ENCODE measurements around the gene MBP.

The MBP gene

GRCh38 chr18:77151772-77152520 lies 19.4 kb upstream of the MBP start:
- no peak for DNase-seq (ENCODE audit: extremely low read depth in 1 of 2, low read depth in 1 of 2)

- no peak for DNase-seq (ENCODE audit: extremely low read depth in 1 of 2, low read depth in 1 of 2)
Observed at GRCh38 chr18:77151033-77151771, 18.6 kb upstream of the MBP start.

- no peak for DNase-seq (ENCODE audit: extremely low read depth in 1 of 2, low read depth in 1 of 2)
Observed at GRCh38 chr18:77150588-77150987, 18.0 kb upstream of the MBP start.

GRCh38 chr18:77148289-77148688 lies 15.7 kb upstream of the MBP start:
- DNase-seq (ENCODE audit: extremely low read depth in 1 of 2, low read depth in 1 of 2) = no peak

- no peak for DNase-seq (ENCODE audit: extremely low read depth in 1 of 2, low read depth in 1 of 2)
Observed at GRCh38 chr18:77147418-77147852, 14.9 kb upstream of the MBP start.

GRCh38 chr18:77146249-77147080 lies 13.9 kb upstream of the MBP start:
- DNase-seq (ENCODE audit: extremely low read depth in 1 of 2, low read depth in 1 of 2) = no peak

- DNase-seq (ENCODE audit: extremely low read depth in 1 of 2, low read depth in 1 of 2) = no peak
Observed at GRCh38 chr18:77145364-77145901, 12.8 kb upstream of the MBP start.

- DNase-seq (ENCODE audit: extremely low read depth in 1 of 2, low read depth in 1 of 2) = no peak
Observed at GRCh38 chr18:77144451-77145118, 12.0 kb upstream of the MBP start.

GRCh38 chr18:77144046-77144445 lies 11.5 kb upstream of the MBP start:
- no peak for DNase-seq (ENCODE audit: extremely low read depth in 1 of 2, low read depth in 1 of 2)

GRCh38 chr18:77143196-77143595 lies 10.6 kb upstream of the MBP start:
- DNase-seq (ENCODE audit: extremely low read depth in 1 of 2, low read depth in 1 of 2) = no peak

GRCh38 chr18:77141401-77142118 lies 9.0 kb upstream of the MBP start:
- DNase-seq (ENCODE audit: extremely low read depth in 1 of 2, low read depth in 1 of 2) = no peak

GRCh38 chr18:77140439-77141109 lies 8.0 kb upstream of the MBP start:
- DNase-seq (ENCODE audit: extremely low read depth in 1 of 2, low read depth in 1 of 2) = no peak

- DNase-seq (ENCODE audit: extremely low read depth in 1 of 2, low read depth in 1 of 2) = no peak
Observed at GRCh38 chr18:77140030-77140429, 7.4 kb upstream of the MBP start.

GRCh38 chr18:77139619-77140018 lies 7.0 kb upstream of the MBP start:
- no peak for DNase-seq (ENCODE audit: extremely low read depth in 1 of 2, low read depth in 1 of 2)

- DNase-seq (ENCODE audit: extremely low read depth in 1 of 2, low read depth in 1 of 2) = no peak
Observed at GRCh38 chr18:77138270-77138669, 5.7 kb upstream of the MBP start.

GRCh38 chr18:77137851-77138250 lies 5.3 kb upstream of the MBP start:
- DNase-seq (ENCODE audit: extremely low read depth in 1 of 2, low read depth in 1 of 2) = no peak

GRCh38 chr18:77136871-77137665 lies 4.5 kb upstream of the MBP start:
- no peak for DNase-seq (ENCODE audit: extremely low read depth in 1 of 2, low read depth in 1 of 2)

GRCh38 chr18:77136076-77136718 lies 3.6 kb upstream of the MBP start:
- no peak for DNase-seq (ENCODE audit: extremely low read depth in 1 of 2, low read depth in 1 of 2)

Measured in stimulated activated CD8-positive, alpha-beta memory T cell treated with anti-CD3 and anti-CD28 coated beads, Interleukin-7, amount 100 ng/mL, for 48 hours (primary cell).